GM10266 (cell line): ENCODE data around the gene HSP90AA1.

Experiments used
- DNase-seq: peaks from one replicate; pipeline ENCODE4 v3.0.0; 2012; ENCODE audit errors: extremely low spot score
- TF ChIP-seq, protein P1 (sequence below): IDR thresholded peaks from 2 replicates; pipeline ENCODE4 v1.5.1; 2012; ENCODE audit warnings: mild to moderate bottlenecking, low read depth; ENCODE audit not compliant: control insufficient read depth, insufficient read depth; ENCODE audit errors: missing control alignments

The HSP90AA1 gene

DNA sequence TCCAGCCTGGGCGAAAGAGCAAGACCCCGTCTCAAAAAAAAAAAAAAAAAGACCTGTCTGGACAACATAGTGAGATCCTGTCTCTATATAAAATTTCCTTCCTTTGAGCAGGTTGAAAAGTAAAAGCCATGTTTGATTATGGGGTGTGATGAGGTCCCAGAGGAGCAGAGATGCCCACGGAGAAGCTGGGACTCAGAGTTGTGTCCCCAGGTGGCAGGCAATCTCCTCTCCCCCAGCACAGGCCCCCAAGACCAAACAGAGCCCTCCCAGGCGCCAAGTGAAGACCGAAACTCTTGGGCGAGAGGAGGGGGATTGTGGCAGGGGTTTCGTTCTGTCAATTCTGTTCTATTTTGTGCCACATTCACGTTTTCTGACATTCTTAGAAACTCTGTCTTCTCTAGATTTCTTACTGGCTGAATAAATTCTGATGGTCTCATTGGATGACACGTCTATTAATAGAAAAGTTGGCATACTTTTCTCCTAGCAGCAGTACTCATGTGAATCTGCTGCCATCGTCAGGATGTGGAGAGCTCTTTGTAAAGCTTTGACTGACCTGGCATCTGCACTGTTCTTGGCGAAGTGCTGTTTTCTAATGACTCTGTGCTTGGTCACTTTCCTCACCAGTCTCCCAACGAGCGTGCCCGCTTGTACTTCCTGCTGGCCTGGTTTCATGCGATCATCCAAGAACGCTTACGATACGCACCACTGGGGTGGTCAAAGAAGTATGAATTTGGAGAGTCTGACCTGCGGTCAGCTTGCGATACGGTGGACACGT is 43.4 kb downstream of the HSP90AA1 start:
- no peak for DNase-seq
- TF ChIP-seq, protein P1, sequence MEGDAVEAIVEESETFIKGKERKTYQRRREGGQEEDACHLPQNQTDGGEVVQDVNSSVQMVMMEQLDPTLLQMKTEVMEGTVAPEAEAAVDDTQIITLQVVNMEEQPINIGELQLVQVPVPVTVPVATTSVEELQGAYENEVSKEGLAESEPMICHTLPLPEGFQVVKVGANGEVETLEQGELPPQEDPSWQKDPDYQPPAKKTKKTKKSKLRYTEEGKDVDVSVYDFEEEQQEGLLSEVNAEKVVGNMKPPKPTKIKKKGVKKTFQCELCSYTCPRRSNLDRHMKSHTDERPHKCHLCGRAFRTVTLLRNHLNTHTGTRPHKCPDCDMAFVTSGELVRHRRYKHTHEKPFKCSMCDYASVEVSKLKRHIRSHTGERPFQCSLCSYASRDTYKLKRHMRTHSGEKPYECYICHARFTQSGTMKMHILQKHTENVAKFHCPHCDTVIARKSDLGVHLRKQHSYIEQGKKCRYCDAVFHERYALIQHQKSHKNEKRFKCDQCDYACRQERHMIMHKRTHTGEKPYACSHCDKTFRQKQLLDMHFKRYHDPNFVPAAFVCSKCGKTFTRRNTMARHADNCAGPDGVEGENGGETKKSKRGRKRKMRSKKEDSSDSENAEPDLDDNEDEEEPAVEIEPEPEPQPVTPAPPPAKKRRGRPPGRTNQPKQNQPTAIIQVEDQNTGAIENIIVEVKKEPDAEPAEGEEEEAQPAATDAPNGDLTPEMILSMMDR, result no peak

DNA sequence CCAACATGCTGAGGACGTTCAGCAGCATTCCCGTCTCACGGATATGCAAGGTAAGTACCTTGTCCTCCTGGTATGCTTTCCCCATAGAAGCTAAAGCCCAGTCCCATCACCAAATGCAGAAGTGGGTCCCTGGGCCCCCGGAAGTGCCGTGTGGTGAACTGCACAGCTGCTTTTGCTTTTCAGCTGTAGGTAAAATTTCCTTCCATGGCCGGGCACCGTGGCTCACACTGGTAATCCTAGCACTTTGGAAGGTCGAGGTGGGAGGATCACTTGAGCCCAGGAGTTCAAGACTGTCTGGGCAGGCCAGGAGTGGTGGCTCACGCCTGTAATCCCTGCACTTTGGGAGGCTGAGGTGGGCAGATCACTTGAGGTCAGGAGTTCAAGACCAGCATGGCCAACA is 44.1 kb downstream of the HSP90AA1 start:
- TF ChIP-seq, protein P1, result no peak
- no peak for DNase-seq

DNA sequence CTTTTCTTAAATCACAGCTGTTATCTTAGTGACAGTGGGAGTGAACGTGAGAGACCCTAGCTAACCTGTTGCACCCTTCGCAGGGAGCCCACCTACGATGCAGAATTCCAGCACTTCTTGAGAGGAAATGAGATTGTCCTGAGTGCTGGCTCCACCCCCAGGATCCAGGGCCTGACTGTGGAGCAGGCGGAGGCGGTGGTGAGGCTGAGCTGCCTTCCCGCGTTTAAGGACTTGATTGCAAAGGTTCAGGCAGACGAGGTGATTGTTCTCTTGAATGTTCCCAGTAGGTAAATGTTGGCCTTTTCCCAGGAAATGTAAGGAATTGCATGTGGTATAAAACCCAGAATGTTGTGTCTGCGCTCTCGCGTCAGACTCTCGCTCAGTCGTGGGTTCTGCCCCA is 46.7 kb downstream of the HSP90AA1 start:
- DNase-seq, result no peak
- TF ChIP-seq, protein P1, result no peak

DNA sequence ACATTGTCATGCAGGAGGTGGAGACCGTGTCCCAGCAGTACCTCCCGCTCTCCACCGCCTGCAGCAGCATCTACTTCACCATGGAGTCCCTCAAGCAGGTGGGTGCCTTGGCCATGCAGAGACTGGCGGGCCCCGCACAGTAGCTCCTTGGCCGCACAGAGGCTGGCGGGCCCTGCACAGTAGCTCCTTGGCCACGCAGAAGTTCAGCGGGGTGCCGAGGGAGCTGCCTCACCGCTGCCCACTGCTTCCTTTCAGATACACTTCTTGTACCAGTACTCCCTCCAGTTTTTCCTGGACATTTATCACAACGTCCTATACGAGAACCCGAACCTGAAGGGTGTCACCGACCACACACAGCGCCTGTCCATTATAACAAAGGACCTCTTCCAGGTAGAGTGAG is 47.7 kb downstream of the HSP90AA1 start:
- no peak for DNase-seq
- TF ChIP-seq, protein P1, result no peak

DNA sequence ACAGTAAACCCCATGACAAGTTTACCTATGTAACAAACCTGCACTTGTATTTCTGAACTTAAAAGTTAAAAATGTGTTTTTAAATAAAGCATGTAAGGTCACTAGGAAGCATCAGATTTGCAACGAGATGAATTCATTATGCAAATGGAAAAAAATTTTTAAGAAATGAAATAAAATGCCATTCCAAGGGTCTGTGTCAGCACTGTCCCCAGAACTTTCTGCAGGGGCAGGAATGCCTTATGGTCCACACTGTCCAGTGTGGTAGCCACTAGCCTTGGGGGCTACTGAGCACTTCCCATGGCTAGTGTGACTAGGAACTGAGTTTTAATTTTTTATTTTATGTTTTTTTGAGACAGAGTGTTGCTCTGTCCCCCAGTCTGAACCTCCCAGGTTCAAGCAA is 49.2 kb downstream of the HSP90AA1 start:
- DNase-seq, result no peak

DNA sequence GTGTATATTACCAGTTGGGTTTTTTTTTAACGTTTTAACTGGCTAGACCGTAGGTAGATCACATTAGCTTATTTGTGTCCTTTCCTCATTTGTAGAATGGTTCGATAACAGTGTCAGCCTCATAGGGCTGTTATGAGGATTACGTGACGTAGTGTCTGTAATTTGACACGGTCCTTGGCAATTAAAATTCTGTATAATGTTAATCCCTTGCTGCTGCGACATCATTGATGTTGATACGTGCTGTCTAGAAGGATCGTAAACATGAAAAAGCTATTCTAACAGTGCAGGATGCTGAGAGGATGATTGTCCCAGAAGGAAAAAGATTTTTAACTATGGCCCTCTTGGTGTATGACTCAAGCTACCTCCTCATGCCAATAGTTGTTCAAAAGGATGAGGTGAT is 50.9 kb downstream of the HSP90AA1 start:
- DNase-seq, result no peak
- TF ChIP-seq, protein P1, result no peak

More for the DNA sequence above, 49.2 kb downstream of the HSP90AA1 start:
- TF ChIP-seq, protein P1, result no peak

DNA sequence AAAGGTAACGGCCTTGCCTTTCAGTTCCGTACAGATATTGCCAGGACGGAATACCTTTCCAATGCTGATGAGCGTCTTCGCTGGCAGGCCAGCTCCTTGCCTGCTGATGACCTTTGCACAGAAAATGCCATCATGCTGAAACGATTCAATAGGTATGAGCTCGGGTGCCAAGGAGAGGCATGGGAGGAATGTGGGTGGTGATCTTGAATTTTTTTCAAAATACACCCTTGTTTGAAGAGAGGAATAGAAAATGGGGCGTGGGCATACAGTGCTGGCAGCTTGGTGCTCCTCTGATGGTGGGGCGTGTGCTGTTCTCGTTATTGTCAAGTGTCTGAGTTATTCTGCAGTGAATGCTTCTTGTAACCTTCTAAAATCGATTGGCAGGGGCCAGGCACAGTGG is 52.5 kb downstream of the HSP90AA1 start:
- no peak for DNase-seq
- TF ChIP-seq, protein P1, result no peak
